ENCODE results near the gene NKX3-2. TPM values are rescaled to one million over a fixed set of nuclear protein-coding genes. Genes with fewer than 3 reads are reported as not detected.
A peak's percentile ranks its signal among the peaks of the same experiment; 100 is the strongest.

The NKX3-2 gene
- total RNA-seq, 1 donor from 2014 or later: 6.0 TPM

GRCh38 chr4:13534344-13535063 lies 9.8 kb downstream of the NKX3-2 start:
- Mint-ChIP-seq H3K4me1 (ENCODE audit: unreplicated experiment) (peaks cover 9% of the 10 kb centered on the region), H3K4me3 (no peak overlapping the region), H3K27me3 (peaks cover 97% of the 10 kb centered on the region), H3K27ac (no peak overlapping the region), H3K36me3 (no peaks in the 10 kb centered on the region), H3K9me3 (no peaks in the 10 kb centered on the region)
- no peak for TF ChIP-seq CTCF (conservative IDR thresholded peaks at IDR 0.05)
- DNase-seq (ENCODE audit: extremely low spot score, unreplicated experiment): peak; percentile 65

GRCh38 chr4:13533670-13534343 lies 10.5 kb downstream of the NKX3-2 start:
- no peaks in the 10 kb centered on the region for H3K9me3 Mint-ChIP-seq
- no peak for TF ChIP-seq CTCF (conservative IDR thresholded peaks at IDR 0.05)
- no peak overlapping the region for H3K4me3 Mint-ChIP-seq
- peaks cover 97% of the 10 kb centered on the region for H3K27me3 Mint-ChIP-seq
- peak; percentile 53 for DNase-seq (ENCODE audit: extremely low spot score, unreplicated experiment)
- H3K27ac Mint-ChIP-seq: no peak overlapping the region
- H3K36me3 Mint-ChIP-seq: no peaks in the 10 kb centered on the region
- peaks cover 11% of the 10 kb centered on the region for H3K4me1 Mint-ChIP-seq (ENCODE audit: unreplicated experiment)

GRCh38 chr4:13531625-13531998 lies 12.7 kb downstream of the NKX3-2 start:
- no peak for DNase-seq (ENCODE audit: extremely low spot score, unreplicated experiment)
- Mint-ChIP-seq H3K27me3 (peaks cover 96% of the 10 kb centered on the region), H3K27ac (no peak overlapping the region), H3K4me3 (no peak overlapping the region), H3K9me3 (no peaks in the 10 kb centered on the region), H3K36me3 (no peaks in the 10 kb centered on the region), H3K4me1 (ENCODE audit: unreplicated experiment) (peaks cover 13% of the 10 kb centered on the region)
- no peak for TF ChIP-seq CTCF (conservative IDR thresholded peaks at IDR 0.05)

GRCh38 chr4:13530823-13531624 lies 13.3 kb downstream of the NKX3-2 start:
- TF ChIP-seq CTCF (conservative IDR thresholded peaks at IDR 0.05): no peak
- Mint-ChIP-seq H3K27ac (no peak overlapping the region), H3K9me3 (no peaks in the 10 kb centered on the region), H3K4me3 (no peak overlapping the region), H3K4me1 (ENCODE audit: unreplicated experiment) (peaks cover 13% of the 10 kb centered on the region), H3K27me3 (peaks cover 96% of the 10 kb centered on the region), H3K36me3 (no peaks in the 10 kb centered on the region)
- DNase-seq (ENCODE audit: extremely low spot score, unreplicated experiment): no peak

- no peak for DNase-seq (ENCODE audit: extremely low spot score, unreplicated experiment)
- H3K4me3 Mint-ChIP-seq: peak overlapping the region; percentile 38
- no peaks in the 10 kb centered on the region for H3K9me3 Mint-ChIP-seq
- peaks cover 96% of the 10 kb centered on the region for H3K27me3 Mint-ChIP-seq
- TF ChIP-seq CTCF (conservative IDR thresholded peaks at IDR 0.05): no peak
- H3K4me1 Mint-ChIP-seq (ENCODE audit: unreplicated experiment): peaks cover 8% of the 10 kb centered on the region
- no peaks in the 10 kb centered on the region for H3K36me3 Mint-ChIP-seq
- no peak overlapping the region for H3K27ac Mint-ChIP-seq
These were observed 15.0 kb downstream of the NKX3-2 start for GRCh38 chr4:13529128-13529919.
